ENCODE measurements around the gene RBM3. TPM values are rescaled to one million over a fixed set of nuclear protein-coding genes. Genes with fewer than 3 reads are reported as not detected.
"Not testable (repeated sequence)": the region's sequence is repeated elsewhere in the genome, so short reads cannot be mapped to it uniquely, and the experiment has no call there.

Gene RBM3
- total RNA-seq, 1 experiment from 2014 or later, result 264 TPM

- TSS peak; percentile 46 for BruUV-seq (replicated peaks)
Observed at GRCh38 chrX:48540480-48540879, 33.8 kb upstream of the RBM3 start.

DNA sequence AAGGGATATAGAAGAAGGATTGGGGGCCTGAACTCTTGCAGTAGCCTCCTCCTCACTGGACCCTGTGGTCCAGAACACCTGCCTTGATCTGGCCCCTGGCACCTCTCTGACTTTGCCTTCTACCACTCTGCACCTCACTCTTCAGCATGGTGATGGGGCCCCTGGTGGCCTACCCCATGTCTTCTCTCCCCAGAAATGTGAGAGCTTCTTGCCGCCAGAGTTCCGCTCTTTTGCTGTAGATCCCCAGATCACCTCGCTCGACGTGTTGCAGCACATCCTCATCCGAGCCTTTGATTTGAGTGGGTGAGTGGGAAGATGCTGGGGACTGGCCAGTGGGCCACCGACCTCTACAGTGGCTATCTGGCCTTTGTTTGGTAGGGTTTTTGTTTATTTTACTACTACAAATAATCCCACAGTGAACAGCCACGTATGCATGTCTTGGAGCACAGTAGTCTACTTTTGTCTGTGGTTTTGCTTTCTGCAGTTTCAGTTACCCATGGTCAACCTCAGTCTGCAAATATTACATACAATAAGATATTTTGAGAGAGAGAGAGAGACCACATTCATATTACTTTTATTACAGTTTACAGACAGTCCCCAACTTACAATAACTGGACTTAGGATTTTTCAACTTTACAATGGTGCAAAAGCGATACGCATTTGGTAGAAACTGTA is 33.0 kb upstream of the RBM3 start:
- no peak for TF ChIP-seq CTCF (IDR thresholded peaks at IDR 0.05; ENCODE audit: insufficient read depth in 1 of 2, low read depth in 1 of 2, low read length in 1 of 2, severe bottlenecking in 1 of 2, unreplicated experiment in 1 of 2)
- no TSS peak for BruUV-seq (replicated peaks)
- intact Hi-C loops (cut with micrococcal nuclease; ENCODE audit: unreplicated experiment), result no loop called here
- Histone ChIP-seq H3K9me3 (no peaks in the 10 kb centered on the region), H3K4me1 (no peaks in the 10 kb centered on the region), H3K27me3 (replicated peaks; ENCODE audit: control insufficient read depth, insufficient read depth, low read length) (no peaks in the 10 kb centered on the region), H3K36me3 (ENCODE audit: control insufficient read depth, insufficient read depth, low read length) (no peaks in the 10 kb centered on the region), H3K4me3 (ENCODE audit: low read depth, low read length) (no peak overlapping the region)
- ChIA-PET POLR2A (no interaction called here), CTCF (no interaction called here)
- DNase-seq, result no peak
- Mint-ChIP-seq H3K27me3 (ENCODE audit: insufficient read depth, unreplicated experiment) (no peaks in the 10 kb centered on the region), H3K27ac (ENCODE audit: unreplicated experiment) (no peak overlapping the region), H3K36me3 (ENCODE audit: insufficient read depth, unreplicated experiment) (peaks cover 38% of the 10 kb centered on the region), H3K9me3 (ENCODE audit: unreplicated experiment) (no peaks in the 10 kb centered on the region), H3K4me3 (ENCODE audit: unreplicated experiment) (no peak overlapping the region), H3K4me1 (ENCODE audit: low read depth, unreplicated experiment) (peaks cover 8% of the 10 kb centered on the region)

More at GRCh38 chrX:48540480-48540879, 33.8 kb upstream of the RBM3 start:
- Histone ChIP-seq H3K9me3 (no peaks in the 10 kb centered on the region), H3K4me3 (ENCODE audit: low read depth, low read length) (peak overlapping the region; percentile 68), H3K27me3 (replicated peaks; ENCODE audit: control insufficient read depth, insufficient read depth, low read length) (no peaks in the 10 kb centered on the region), H3K4me1 (no peaks in the 10 kb centered on the region), H3K36me3 (ENCODE audit: control insufficient read depth, insufficient read depth, low read length) (no peaks in the 10 kb centered on the region)
- Mint-ChIP-seq H3K9me3 (ENCODE audit: unreplicated experiment) (no peaks in the 10 kb centered on the region), H3K4me3 (ENCODE audit: unreplicated experiment) (peak overlapping the region; percentile 87), H3K27ac (ENCODE audit: unreplicated experiment) (peak overlapping the region; percentile 71), H3K4me1 (ENCODE audit: low read depth, unreplicated experiment) (peaks cover 8% of the 10 kb centered on the region), H3K36me3 (ENCODE audit: insufficient read depth, unreplicated experiment) (peaks cover 39% of the 10 kb centered on the region), H3K27me3 (ENCODE audit: insufficient read depth, unreplicated experiment) (no peaks in the 10 kb centered on the region)
- CTCF ChIA-PET, result interaction anchor here (0.6 to 1.6 kb wide), 3 partner anchors 10 to 454 kb away, joined by 3 to 10 read pairs (median 4); no protein-coding TSS in a partner anchor
- DNase-seq, result no peak
- POLR2A ChIA-PET, result no interaction called here
- intact Hi-C loops (cut with micrococcal nuclease; ENCODE audit: unreplicated experiment), result no loop called here
- no peak for TF ChIP-seq CTCF (IDR thresholded peaks at IDR 0.05; ENCODE audit: insufficient read depth in 1 of 2, low read depth in 1 of 2, low read length in 1 of 2, severe bottlenecking in 1 of 2, unreplicated experiment in 1 of 2)

GRCh38 chrX:48548871-48549270 is 25.4 kb upstream of the RBM3 start:
- CTCF ChIA-PET, result no interaction called here
- no peak for DNase-seq

DNA sequence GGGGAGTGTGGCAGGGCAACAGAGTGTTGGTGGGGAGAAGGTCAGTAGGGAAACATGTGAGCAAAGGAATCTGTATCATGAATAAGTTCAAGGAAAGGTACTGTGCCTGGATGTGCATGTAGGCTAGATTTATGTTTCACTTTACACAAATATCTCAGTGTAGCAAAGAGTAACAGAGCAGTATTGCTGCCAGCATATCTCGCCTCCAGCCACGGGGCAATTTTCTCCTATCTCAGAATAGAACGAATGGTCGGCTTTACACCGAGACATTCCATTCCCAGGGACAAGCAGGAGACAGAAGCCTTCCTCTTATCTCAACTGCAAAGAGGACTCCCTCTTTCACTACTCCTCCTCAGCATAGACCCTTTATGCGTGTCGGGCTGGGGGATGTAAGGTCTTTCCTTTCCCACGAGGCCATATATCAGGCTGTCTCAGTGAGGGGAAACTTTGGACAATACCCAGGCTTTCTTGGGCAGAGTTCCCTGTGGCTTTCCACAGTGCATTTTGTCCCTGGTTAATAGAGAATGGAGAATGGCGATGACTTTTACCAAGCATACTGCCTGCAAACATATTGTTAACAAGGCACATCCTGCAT is 18.5 kb upstream of the RBM3 start:
- H3K9me3 Mint-ChIP-seq (ENCODE audit: unreplicated experiment), result not testable (repeated sequence)

More at GRCh38 chrX:48548871-48549270, 25.4 kb upstream of the RBM3 start:
- TF ChIP-seq CTCF (IDR thresholded peaks at IDR 0.05; ENCODE audit: insufficient read depth in 1 of 2, low read depth in 1 of 2, low read length in 1 of 2, severe bottlenecking in 1 of 2, unreplicated experiment in 1 of 2), result no peak
- no peak overlapping the region for H3K4me3 Mint-ChIP-seq (ENCODE audit: unreplicated experiment)
- peaks cover 20% of the 10 kb centered on the region for H3K36me3 Mint-ChIP-seq (ENCODE audit: insufficient read depth, unreplicated experiment)
- Histone ChIP-seq H3K36me3 (ENCODE audit: control insufficient read depth, insufficient read depth, low read length) (no peaks in the 10 kb centered on the region), H3K4me1 (no peaks in the 10 kb centered on the region), H3K4me3 (ENCODE audit: low read depth, low read length) (no peak overlapping the region), H3K27me3 (replicated peaks; ENCODE audit: control insufficient read depth, insufficient read depth, low read length) (no peaks in the 10 kb centered on the region), H3K9me3 (no peaks in the 10 kb centered on the region)
- BruUV-seq (replicated peaks), result no TSS peak
- no peak overlapping the region for H3K27ac Mint-ChIP-seq (ENCODE audit: unreplicated experiment)
- H3K27me3 Mint-ChIP-seq (ENCODE audit: insufficient read depth, unreplicated experiment), result no peaks in the 10 kb centered on the region
- no peaks in the 10 kb centered on the region for H3K4me1 Mint-ChIP-seq (ENCODE audit: low read depth, unreplicated experiment)
- no peaks in the 10 kb centered on the region for H3K9me3 Mint-ChIP-seq (ENCODE audit: unreplicated experiment)
- intact Hi-C loops (cut with micrococcal nuclease; ENCODE audit: unreplicated experiment), result no loop called here
- POLR2A ChIA-PET, result no interaction called here

More for the DNA sequence above, 18.5 kb upstream of the RBM3 start:
- BruUV-seq (replicated peaks); H3K4me1 ChIP-seq; H3K27me3 ChIP-seq (replicated peaks; ENCODE audit: control insufficient read depth, insufficient read depth, low read length); H3K4me1 Mint-ChIP-seq (ENCODE audit: low read depth, unreplicated experiment); H3K27ac Mint-ChIP-seq (ENCODE audit: unreplicated experiment); H3K27me3 Mint-ChIP-seq (ENCODE audit: insufficient read depth, unreplicated experiment); intact Hi-C loops (cut with micrococcal nuclease; ENCODE audit: unreplicated experiment); CTCF ChIA-PET; POLR2A ChIA-PET; H3K9me3 ChIP-seq; H3K36me3 ChIP-seq (ENCODE audit: control insufficient read depth, insufficient read depth, low read length); H3K4me3 ChIP-seq (ENCODE audit: low read depth, low read length); DNase-seq; H3K4me3 Mint-ChIP-seq (ENCODE audit: unreplicated experiment): not testable (repeated sequence)
- peaks cover 16% of the 10 kb centered on the region for H3K36me3 Mint-ChIP-seq (ENCODE audit: insufficient read depth, unreplicated experiment)
